HG02943 (cell line): Measurements from ENCODE around the gene OR2T2.
"Not testable (repeated sequence)": the region's sequence is repeated elsewhere in the genome, so short reads cannot be mapped to it uniquely, and the experiment has no call there.

ENCODE experiments used
- ATAC-seq: cut with Tn5 transposase; IDR thresholded peaks from one replicate; pipeline ENCODE4 v1.9.1; 2021; ENCODE audit warnings: mild to moderate bottlenecking, low read depth, moderate library complexity; ENCODE audit not compliant: unreplicated experiment

The OR2T2 gene

GRCh38 chr1:248445399-248445798, at the start of gene OR2T2:
Gene OR2T2 (plus strand): TSS chr1:248445637. CDS start chr1:248452798, 7,161 bp downstream.
- ATAC-seq, result not testable (repeated sequence)

DNA sequence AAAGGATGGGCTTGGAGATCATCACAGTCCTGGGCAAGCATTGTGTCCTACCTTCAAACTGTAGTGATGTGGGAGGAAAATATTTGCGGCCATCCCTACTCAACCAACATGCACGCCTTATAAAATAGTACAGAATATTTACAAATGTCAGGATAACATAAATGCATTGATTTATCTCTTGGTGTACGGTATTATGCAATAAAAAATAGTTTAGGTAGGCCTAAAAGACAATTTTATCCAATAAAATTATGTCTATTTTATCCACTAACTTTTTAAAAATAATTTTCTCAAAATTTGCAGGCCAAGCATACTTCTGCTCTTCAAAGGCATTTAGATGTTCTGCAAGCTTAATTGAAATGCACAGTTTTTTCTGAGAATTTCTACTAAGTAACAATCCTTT, 42.7 kb upstream of the OR2T2 start, which contains the start of gene OR2T1:
OR2T1 (plus strand) TSS at position 301 of the 400 bp plus-strand sequence. CDS start 3,100 bp downstream, outside the sequence.
- ATAC-seq, result no peak

DNA sequence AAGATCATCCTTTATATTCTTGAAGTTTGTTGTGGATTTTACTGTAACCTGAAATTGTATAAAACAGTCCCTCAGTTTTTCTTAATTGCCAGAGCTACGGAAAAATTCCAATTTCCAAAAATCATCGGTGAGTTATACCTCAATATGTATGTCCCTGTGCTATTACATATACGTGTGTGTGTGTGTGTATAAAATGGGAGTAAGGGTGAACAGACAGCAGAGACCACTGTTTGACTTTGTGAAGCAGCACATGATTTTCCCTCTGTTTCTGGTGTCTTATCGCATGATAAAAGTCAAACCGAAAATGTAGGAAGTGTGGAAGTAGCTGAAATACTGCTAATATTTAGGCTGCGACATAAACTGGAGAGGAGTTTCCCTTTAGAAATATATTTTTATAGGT, 41.4 kb upstream of the OR2T2 start:
- ATAC-seq, result no peak

DNA sequence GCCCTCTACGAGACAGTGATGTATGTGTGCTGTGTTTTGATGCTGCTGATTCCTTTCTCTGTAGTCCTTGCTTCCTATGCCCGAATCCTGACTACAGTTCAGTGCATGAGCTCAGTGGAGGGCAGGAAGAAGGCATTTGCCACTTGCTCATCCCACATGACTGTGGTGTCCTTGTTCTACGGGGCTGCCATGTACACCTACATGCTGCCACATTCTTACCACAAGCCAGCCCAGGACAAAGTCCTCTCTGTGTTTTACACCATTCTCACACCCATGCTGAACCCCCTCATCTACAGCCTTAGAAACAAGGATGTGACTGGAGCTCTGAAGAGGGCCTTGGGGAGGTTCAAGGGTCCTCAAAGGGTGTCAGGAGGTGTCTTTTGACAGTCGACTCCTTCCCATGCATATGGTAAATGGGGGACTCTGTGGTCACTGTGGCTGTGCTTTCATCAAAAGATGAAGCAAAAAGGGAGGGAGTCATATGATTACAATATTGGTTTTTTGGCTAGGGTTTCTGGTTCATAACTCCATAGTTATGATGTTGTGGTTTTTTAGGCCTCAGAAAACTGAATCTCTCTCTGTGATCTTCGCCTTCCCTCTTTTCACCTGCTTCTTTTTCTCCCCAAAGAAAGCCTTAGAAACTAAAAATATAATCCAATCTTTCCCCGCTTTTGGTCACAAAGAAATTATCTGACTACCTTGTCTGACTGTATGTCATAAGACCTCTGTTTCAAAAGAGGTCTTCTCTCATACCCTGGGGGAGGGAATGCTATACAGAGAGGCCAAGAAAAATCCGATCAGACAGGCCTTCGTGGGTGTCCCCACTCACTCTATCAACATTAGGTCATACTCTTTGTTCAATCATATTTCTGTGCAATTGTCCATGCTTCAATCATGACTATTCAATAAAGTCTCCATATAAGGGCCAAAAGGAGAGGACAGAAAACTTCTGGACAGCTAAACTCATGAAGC, 38.4 kb upstream of the OR2T2 start:
- ATAC-seq, result no peak

DNA sequence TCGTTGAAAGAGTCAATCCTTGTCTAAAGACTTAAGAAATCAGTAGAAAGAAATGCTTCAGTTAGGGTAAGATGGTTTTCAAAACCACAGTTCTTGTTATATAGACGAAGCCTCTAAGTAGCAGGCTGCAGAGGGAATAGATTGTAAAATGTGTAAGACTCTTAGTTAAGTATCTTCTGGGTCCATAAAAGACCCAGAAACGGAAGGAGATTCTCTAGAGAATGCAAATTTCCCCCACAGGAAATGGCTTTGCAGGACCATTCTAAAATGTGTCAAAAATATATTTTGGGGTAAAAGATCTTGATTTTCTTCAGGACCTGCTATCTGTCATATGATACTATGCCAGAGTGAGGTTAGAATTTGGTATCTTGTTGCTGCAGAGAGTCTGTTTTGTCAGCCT, 29.2 kb upstream of the OR2T2 start:
- ATAC-seq, result no peak

DNA sequence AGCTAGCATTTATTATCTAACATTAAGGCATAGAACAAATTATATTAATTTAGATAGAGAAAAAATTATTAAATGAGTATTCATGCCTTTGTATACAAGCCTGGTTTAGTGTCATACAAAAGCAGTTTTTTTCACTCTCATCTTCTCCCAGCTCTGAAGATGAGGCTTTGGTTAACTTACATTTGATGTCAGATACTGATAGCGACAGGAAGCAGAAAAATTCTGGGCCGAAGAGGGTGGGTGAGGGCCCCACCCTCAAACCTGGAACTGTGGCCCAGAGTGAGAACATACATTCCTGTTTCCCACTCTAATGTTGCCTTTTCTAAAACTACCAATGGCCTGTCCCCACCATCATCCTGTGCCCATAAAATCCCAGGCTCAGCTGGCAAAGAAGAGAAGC, 27.6 kb upstream of the OR2T2 start:
- no peak for ATAC-seq

GRCh38 chr1:248421384-248421783, 24.1 kb upstream of the OR2T2 start:
- no peak for ATAC-seq

- ATAC-seq, result peak; percentile 45
These were observed 17.8 kb upstream of the OR2T2 start for GRCh38 chr1:248427526-248428191.

- peak; percentile 98 for ATAC-seq
These were observed 17.3 kb upstream of the OR2T2 start for GRCh38 chr1:248428192-248428533.

DNA sequence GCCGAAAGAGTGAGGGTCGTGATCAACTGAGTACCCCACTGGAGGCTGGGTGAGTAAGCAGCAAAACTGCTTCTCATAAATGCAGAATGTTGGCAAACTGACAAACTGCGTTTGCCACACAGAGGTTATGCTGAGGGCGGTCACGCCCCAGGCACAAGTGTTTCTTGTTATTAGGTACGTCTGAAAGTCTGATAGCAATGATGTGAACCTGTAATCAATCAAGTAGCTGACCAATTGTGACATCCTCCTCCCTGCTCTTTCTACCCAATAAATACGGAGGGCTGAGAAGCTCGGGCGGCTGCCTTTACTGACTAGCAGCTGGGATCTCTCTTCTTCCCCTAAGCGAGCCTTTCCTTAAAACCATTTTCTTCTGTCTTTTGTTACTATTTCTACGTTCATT, 13.8 kb upstream of the OR2T2 start:
- not testable (repeated sequence) for ATAC-seq

DNA sequence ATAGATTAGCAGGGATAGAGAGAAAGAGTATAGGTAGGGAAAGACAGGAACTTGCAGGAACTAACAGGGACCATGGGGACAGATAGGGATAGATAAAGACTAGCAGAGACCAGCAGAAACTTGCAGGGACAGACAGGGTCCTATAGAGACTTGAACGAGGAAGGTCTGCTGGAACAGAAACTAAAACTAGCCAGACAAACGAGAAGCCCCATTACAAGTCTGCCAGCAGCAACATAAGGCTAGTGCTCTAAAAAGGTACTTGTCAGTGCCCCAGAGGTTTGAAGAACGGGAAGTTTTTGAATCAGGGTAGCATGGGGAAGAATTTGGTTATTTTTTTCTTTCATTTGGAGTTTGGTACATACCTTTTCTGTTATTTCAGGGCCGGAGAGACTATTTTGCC, 13.2 kb upstream of the OR2T2 start:
- ATAC-seq, result not testable (repeated sequence)

DNA sequence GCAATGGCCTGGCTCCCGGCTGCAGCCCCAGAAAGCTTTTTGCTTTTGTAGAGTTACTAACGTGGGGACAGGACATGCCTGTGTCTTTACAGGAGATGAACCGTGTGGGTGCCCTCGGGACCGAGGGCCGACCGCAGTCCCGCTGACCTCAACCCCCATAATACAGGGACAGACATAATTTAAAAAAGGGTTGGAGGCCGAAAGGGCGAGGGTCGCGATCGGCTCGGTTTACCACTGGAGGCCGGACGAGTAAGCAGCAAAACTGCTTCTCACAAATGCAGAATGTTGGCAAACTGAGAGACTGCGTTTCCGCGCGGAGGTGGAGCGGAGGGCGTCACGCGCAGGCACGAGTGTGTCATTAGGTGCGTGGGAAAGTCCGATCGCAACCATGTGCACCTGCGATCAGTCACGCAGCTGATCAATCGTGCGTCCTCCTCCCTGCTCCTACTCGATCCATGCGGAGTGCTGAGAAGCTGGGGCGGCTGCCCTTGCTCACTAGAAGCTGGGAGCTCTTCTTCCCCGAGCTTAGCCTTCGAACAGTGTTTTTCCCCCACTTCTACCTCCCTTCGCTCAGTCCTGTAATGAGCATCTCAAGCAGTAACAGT, 11.5 kb upstream of the OR2T2 start:
- not testable (repeated sequence) for ATAC-seq

- ATAC-seq, result not testable (repeated sequence)
These were observed 10.5 kb upstream of the OR2T2 start for GRCh38 chr1:248434913-248435312.

DNA sequence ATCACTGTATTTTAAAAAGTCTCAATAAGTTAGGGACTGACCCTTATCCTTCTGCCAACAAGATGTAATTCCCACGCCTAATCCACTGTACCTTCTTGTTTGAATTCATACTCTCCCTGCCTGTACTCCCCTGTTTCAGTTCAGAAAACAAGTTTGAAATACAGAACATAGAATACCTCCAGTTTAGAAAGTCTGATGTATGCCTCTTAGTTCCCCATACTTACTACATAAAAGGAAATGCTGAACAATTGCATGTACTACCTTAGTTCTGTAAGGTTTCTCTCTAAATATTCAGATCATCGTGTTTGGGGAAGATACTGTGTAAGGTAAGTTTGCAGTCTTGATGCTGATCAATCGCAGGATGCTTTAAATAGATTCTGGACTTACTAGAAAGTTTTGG, 9.1 kb upstream of the OR2T2 start:
- not testable (repeated sequence) for ATAC-seq

DNA sequence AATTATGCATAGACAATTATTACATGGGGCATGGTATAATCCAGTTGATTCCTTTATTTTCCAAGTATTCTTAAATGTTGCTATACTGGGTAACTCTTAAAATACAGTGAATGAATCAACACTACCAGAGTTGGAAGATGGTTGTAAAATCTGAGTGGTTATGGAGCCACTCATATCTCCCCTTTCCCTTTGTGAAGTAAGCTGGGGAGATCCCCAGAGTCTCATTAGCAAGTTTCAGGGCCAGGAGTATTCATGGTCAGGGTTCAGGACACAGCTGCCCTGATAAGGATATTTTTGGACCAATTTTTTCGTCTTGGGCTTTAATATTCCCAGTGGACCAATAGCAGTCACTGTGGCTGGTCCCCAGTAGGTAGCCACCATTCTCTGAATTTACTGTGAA, 6.8 kb upstream of the OR2T2 start:
- ATAC-seq, result not testable (repeated sequence)

DNA sequence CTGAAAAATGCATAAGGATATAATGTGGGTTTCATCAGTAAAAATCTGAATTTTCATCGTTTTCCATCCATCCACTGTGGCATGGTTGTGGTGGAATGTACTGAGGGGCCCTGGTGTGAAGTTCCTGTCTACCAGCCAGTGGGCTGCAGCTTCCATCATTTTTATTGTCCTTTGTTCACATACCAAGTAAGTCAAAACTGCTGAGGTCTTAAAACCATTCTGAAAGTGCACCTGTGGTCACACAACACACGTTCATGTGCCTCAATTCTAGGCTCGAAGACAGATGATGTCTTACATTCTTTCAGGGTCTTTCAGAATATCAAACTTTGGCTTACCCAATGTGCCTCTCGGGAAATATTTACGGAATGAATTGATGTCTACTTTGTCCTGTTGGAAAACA, 6.2 kb upstream of the OR2T2 start:
- not testable (repeated sequence) for ATAC-seq

GRCh38 chr1:248442500-248443277, 2.7 kb upstream of the OR2T2 start:
- not testable (repeated sequence) for ATAC-seq

DNA sequence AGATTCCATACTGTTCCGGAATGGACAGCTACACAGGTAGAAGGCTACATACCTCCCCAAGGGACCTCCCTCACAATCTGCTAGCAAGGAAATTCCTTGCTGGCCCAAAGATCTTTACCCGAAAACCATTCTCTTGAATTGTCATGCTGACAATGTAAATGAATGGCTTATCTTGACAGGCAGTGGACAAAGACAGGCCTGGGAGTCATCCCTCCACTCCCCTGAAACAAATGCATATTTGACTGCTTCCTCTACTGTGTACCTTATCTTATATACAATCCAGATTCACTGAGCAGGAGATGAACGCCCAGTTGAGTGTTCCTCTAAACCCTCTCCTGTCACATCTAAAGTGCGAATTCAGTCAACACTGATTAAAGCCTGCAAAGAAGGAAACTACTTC, 834 bp upstream of the OR2T2 start:
- ATAC-seq, result not testable (repeated sequence)

DNA sequence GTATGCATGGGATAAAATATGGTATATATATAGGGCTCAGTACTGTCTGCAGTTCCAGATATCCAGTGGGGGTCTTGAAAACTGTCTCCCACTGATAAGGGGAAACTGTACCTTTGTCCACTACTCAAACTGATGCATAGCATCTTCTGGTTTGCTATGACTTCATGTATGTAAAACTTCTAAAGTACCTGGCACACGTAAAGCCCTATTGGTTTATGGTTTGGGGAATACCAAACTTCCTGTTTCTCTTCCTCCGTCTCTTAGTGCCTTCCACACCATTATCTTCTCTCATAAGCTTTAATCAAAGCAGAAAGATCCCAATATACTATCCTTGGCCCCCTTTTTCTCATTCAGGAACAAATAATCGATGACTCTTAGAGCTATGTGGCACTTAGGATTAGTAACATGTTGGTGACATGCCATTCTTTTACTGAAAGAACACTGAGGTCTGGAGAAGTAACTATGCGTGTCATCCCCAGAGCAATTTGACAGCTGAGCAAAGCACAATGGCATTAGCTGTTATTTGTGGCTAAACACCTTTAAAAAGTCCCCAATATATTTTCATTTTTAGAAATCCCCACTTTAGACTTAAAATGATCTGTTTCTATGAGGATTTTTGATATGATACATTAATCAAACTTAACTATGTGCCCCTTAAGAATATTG, 3.1 kb downstream of the OR2T2 start:
- peak; percentile 56 for ATAC-seq
